ENCODE results near the gene NBDY.
A peak's percentile ranks its signal among the peaks of the same experiment; 100 is the strongest.

Gene NBDY

DNA sequence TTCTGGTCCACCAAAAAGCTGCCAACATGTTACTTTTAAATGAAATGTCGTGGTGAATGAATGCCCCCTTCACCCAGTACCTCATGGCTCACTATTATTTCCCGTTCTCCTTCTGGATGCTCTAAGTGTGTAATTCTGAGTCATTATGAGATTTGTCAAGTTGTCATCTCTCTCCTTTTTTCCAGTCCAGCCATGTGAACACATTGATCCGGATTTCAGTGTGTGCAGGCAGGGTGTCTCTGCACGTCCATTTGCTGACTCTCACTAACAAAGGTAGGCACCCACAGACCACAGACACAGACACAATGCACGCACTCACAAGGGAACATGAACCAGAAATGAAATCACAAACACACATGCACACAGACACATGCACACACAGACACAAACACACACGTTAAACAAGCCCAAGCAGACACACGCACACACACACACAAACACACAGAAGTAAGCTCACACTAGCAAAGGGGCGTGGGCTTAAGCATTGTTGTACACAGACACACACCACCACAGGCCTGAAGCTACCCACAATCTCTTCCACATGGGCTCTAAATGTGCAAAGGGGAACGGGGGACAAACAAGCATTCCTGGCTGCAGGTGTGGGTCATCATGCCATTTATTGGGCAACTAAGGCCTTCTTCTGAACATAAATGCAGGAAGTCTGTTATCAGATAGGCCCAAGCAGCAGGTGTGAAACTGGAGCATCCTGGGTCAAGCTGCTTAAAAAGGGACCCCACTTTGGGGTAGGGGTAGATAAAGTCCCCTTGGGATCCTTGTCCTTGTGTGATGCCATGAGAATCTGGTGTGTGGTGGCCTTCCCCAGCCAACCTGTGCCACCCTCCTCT, 58.1 kb downstream of the NBDY start:
- H3K4me3 ChIP-seq (ENCODE audit: low read depth in 1 of 2, low read length in 2 of 2): no peak overlapping the region
- no peaks in the 10 kb centered on the region for H3K27me3 ChIP-seq (ENCODE audit: insufficient read depth, low read length, poor library complexity)
- no peak overlapping the region for H3K4me2 ChIP-seq (ENCODE audit: insufficient read depth, low read length)
- TF ChIP-seq EZH2 (IDR thresholded peaks at IDR 0.05; ENCODE audit: borderline replicate concordance, low read depth, low read length, severe bottlenecking): no peak
- TF ChIP-seq, protein P1, sequence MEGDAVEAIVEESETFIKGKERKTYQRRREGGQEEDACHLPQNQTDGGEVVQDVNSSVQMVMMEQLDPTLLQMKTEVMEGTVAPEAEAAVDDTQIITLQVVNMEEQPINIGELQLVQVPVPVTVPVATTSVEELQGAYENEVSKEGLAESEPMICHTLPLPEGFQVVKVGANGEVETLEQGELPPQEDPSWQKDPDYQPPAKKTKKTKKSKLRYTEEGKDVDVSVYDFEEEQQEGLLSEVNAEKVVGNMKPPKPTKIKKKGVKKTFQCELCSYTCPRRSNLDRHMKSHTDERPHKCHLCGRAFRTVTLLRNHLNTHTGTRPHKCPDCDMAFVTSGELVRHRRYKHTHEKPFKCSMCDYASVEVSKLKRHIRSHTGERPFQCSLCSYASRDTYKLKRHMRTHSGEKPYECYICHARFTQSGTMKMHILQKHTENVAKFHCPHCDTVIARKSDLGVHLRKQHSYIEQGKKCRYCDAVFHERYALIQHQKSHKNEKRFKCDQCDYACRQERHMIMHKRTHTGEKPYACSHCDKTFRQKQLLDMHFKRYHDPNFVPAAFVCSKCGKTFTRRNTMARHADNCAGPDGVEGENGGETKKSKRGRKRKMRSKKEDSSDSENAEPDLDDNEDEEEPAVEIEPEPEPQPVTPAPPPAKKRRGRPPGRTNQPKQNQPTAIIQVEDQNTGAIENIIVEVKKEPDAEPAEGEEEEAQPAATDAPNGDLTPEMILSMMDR (IDR thresholded peaks at IDR 0.05; ENCODE audit: borderline replicate concordance, extremely low read depth, low read length, poor library complexity, severe bottlenecking): no peak
- H3K27ac ChIP-seq (ENCODE audit: low read length): no peak overlapping the region
- ATAC-seq (ENCODE audit: insufficient read depth, low read depth) (no peak), DNase-seq (no peak)
- H3K36me3 ChIP-seq (ENCODE audit: insufficient read depth, low read length): peaks cover 56% of the 10 kb centered on the region
- no peak overlapping the region for H3K9ac ChIP-seq (ENCODE audit: low read depth, low read length)
- peaks cover 64% of the 10 kb centered on the region for H3K79me2 ChIP-seq (ENCODE audit: insufficient read depth, low read length)
- no peak overlapping the region for H2AFZ ChIP-seq (ENCODE audit: low read depth, low read length)
- H3K9me3 ChIP-seq (ENCODE audit: insufficient read depth, low read length, severe bottlenecking): no peaks in the 10 kb centered on the region
- H3K4me1 ChIP-seq (ENCODE audit: insufficient read depth, low read length): 0 out of 2 replicates have a peak, but pooled peaks cover 3% of the 10 kb centered on the region
- peaks cover 13% of the 10 kb centered on the region for H4K20me1 ChIP-seq (ENCODE audit: insufficient read depth, low read length)

DNA sequence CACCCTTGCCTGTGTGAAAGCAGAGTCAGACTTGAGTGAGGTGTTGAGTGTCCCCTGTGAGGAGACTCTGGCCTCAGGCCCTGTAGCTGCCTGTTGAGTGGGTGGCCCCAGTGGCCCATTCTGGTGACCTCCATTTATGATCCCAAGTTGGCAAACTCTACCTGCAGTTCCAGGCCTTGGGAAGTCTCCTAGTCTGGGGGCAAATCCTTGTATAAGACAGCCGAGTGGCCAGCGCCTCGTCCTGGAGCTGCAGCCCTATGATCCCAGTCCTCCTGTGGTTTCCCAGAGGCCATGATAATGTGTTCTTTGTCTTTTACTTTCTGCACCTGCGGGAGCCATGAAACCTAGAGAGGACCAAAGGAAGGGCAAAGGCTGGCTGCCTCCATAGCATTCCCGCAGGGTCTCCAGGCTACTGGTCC, 58.7 kb downstream of the NBDY start:
- no peaks in the 10 kb centered on the region for H3K27me3 ChIP-seq (ENCODE audit: insufficient read depth, low read length, poor library complexity)
- H3K4me3 ChIP-seq (ENCODE audit: low read depth in 1 of 2, low read length in 2 of 2): no peak overlapping the region
- H3K4me2 ChIP-seq (ENCODE audit: insufficient read depth, low read length): no peak overlapping the region
- H3K9ac ChIP-seq (ENCODE audit: low read depth, low read length): no peak overlapping the region
- H3K36me3 ChIP-seq (ENCODE audit: insufficient read depth, low read length): peaks cover 58% of the 10 kb centered on the region
- H3K4me1 ChIP-seq (ENCODE audit: insufficient read depth, low read length): 0 out of 2 replicates have a peak, but pooled peaks cover 3% of the 10 kb centered on the region
- TF ChIP-seq EZH2 (IDR thresholded peaks at IDR 0.05; ENCODE audit: borderline replicate concordance, low read depth, low read length, severe bottlenecking): no peak
- TF ChIP-seq, protein P1 (IDR thresholded peaks at IDR 0.05; ENCODE audit: borderline replicate concordance, extremely low read depth, low read length, poor library complexity, severe bottlenecking): no peak
- H3K9me3 ChIP-seq (ENCODE audit: insufficient read depth, low read length, severe bottlenecking): no peaks in the 10 kb centered on the region
- H3K27ac ChIP-seq (ENCODE audit: low read length): peak overlapping the region; percentile 32
- H4K20me1 ChIP-seq (ENCODE audit: insufficient read depth, low read length): peaks cover 12% of the 10 kb centered on the region
- H2AFZ ChIP-seq (ENCODE audit: low read depth, low read length): no peak overlapping the region
- no peak for DNase-seq
- no peak for ATAC-seq (ENCODE audit: insufficient read depth, low read depth)
- H3K79me2 ChIP-seq (ENCODE audit: insufficient read depth, low read length): peaks cover 66% of the 10 kb centered on the region

GRCh38 chrX:56788229-56788628, 59.2 kb downstream of the NBDY start:
- Histone ChIP-seq H3K9ac (ENCODE audit: low read depth, low read length) (no peak overlapping the region), H3K4me2 (ENCODE audit: insufficient read depth, low read length) (no peak overlapping the region), H2AFZ (ENCODE audit: low read depth, low read length) (no peak overlapping the region), H3K27ac (ENCODE audit: low read length) (peak overlapping the region; percentile 32; the same call in 1 of the 2 replicates), H4K20me1 (ENCODE audit: insufficient read depth, low read length) (peaks cover 7% of the 10 kb centered on the region), H3K79me2 (ENCODE audit: insufficient read depth, low read length) (peaks cover 67% of the 10 kb centered on the region), H3K4me3 (ENCODE audit: low read depth in 1 of 2, low read length in 2 of 2) (no peak overlapping the region), H3K36me3 (ENCODE audit: insufficient read depth, low read length) (peaks cover 57% of the 10 kb centered on the region), H3K4me1 (ENCODE audit: insufficient read depth, low read length) (0 out of 2 replicates have a peak, but pooled peaks cover 3% of the 10 kb centered on the region), H3K9me3 (ENCODE audit: insufficient read depth, low read length, severe bottlenecking) (no peaks in the 10 kb centered on the region), H3K27me3 (ENCODE audit: insufficient read depth, low read length, poor library complexity) (no peaks in the 10 kb centered on the region)
- ATAC-seq (ENCODE audit: insufficient read depth, low read depth): no peak
- no peak for DNase-seq
- TF ChIP-seq EZH2 (IDR thresholded peaks at IDR 0.05; ENCODE audit: borderline replicate concordance, low read depth, low read length, severe bottlenecking): no peak
- TF ChIP-seq, protein P1 (IDR thresholded peaks at IDR 0.05; ENCODE audit: borderline replicate concordance, extremely low read depth, low read length, poor library complexity, severe bottlenecking): no peak

Measured in DND-41 (cell line).